Activated T-cell treated with anti-CD3 and anti-CD28 coated beads, Interleukin-2, amount 50 U/mL, for 72 hours (primary cell): Measurements from ENCODE around the gene CLCA1. TPM values are rescaled to one million over a fixed set of nuclear protein-coding genes. Genes with fewer than 3 reads are reported as not detected.

Experiments used
- total RNA-seq, 2 donors: library from RNA; stranded (reverse); gene quantifications; one replicate each; pipeline ENCODE4 v1.2.3, GENCODE V29; 2022

Gene CLCA1
- total RNA-seq, 2 donors from 2014 or later = not detected

Other genes with a start within 250 kb of the CLCA1 start
- 10 to 100 TPM; 31.8 to 39.2 TPM for gene ODF2L, start 72.6 kb upstream of the CLCA1 start, total RNA-seq
- not detected for gene CLCA2, start 44.8 kb upstream of the CLCA1 start, total RNA-seq
- not detected for gene CLCA4, start 78.2 kb downstream of the CLCA1 start, total RNA-seq
- 10 to 100 TPM; 74.3 to 77.9 TPM for gene SH3GLB1, start 235.6 kb downstream of the CLCA1 start, total RNA-seq